Activated CD8-positive, alpha-beta memory T cell treated with anti-CD3 and anti-CD28 coated beads for 24 hours (primary cell): ENCODE data around the gene COMP.

ENCODE experiments used
- DNase-seq: peaks from one replicate; pipeline ENCODE4 v3.0.0-alpha.2; 2020

COMP gene

DNA sequence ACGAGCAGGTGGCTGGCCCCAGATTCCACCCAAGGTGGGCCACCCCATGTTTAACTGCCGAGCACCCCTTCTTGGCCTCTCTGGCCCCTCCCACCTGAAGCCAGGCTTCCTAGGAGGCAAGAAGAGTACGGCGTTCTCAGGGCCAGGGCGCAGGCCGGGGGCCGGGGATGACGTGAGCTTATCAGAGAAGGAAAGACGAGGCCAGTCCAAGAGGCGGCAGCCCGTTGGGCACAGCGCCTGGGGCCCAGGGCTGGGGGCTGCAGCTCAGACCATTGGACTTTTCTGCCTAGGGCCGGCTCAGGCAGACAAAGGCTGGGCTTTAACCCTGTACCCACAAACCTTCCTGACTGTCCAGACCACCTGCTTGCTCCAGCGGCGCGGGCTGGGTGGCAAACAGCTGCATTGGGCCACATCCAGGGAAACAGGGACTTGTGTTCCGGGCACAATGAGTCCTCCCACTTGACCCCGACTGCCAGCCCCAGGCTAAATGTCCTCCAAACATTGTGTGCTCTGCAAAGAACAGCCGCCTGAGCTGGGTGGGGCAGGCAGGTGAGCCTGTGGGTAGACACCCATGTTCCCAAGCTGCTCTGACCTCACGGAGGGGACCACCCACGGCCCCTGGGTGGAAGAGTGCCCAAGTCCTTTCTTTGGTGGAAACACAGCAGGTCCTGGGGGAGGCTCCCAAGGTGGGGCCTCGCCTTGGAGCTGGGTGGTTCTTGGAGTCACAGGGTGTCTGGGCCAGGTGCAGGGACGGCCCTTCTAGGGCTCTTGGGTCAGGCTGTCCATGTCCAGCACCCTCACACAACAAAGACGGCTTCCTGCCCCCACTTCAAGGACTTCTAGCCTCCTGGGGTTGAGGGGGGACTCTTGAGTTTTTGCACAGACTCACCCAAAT lies 21.9 kb downstream of the COMP start:
- DNase-seq, result no peak

DNA sequence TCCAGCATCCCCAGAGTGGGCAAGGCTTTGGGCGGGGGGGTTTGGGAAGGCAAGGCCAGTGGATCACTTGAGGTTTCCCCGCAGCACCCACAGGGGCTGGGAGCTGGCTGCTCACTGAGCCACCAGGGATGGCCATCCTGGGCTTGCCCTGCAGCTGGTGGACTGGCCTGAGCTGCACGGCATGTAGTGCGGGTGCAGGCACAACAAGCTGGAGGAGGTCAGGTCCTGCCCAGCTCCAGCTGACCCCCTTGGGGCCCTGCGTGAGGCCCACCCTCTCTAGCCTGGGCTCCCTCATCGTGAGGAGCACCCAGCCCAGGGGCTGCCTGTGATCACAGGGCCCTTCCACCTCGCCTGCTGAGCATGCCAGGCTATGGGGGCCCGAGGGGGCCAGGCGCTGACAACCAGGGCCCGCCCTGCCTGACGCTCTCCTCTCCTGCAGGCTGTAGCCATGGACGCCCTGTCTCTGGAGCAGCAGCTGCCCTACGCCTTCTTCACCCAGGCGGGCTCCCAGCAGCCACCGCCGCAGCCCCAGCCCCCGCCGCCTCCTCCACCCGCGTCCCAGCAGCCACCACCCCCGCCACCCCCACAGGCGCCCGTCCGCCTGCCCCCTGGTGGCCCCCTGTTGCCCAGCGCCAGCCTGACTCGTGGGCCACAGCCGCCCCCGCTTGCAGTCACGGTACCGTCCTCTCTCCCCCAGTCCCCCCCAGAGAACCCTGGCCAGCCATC lies 22.9 kb downstream of the COMP start:
- no peak for DNase-seq

DNA sequence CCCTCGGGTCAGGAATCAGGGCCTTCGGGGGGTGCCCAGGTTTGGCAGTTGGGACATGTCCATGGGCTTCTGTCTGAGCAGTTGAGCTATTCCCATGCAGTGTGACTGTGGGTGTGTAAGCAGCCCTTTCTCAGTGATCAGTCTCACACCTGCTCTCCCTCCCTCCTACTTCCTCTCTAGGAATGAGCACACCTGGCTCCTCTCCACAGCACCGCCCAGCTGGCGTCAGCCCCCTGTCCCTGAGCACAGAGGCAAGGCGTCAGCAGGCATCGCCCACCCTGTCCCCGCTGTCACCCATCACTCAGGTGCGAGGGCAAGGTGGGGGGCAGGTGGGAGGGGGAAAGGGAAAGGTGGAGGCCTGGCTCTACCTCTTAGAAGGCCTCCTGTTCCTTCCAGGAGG lies 25.9 kb downstream of the COMP start:
- no peak for DNase-seq

DNA sequence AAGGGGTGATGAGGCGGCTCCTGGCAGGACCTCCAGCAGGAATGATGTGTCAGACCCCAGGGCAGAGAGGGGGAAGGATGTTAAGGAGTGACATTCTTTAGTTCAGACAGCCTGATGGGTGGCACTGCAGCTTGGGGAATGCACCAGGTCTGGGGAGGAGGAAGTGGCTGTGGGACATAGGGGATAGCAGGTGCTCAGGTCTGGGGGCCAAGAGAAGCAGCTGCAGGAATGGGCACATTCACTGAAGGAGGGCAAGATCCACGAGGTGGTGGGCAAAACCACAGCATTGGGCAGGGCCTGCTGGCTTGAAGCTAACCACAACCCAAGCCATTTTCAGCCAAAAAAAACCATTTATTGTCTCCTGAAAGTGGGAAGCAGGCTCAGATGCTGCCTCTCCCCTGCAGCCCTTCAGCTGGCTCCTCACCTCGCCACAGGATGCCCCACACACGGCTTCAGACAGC lies 26.5 kb downstream of the COMP start:
- no peak for DNase-seq

DNA sequence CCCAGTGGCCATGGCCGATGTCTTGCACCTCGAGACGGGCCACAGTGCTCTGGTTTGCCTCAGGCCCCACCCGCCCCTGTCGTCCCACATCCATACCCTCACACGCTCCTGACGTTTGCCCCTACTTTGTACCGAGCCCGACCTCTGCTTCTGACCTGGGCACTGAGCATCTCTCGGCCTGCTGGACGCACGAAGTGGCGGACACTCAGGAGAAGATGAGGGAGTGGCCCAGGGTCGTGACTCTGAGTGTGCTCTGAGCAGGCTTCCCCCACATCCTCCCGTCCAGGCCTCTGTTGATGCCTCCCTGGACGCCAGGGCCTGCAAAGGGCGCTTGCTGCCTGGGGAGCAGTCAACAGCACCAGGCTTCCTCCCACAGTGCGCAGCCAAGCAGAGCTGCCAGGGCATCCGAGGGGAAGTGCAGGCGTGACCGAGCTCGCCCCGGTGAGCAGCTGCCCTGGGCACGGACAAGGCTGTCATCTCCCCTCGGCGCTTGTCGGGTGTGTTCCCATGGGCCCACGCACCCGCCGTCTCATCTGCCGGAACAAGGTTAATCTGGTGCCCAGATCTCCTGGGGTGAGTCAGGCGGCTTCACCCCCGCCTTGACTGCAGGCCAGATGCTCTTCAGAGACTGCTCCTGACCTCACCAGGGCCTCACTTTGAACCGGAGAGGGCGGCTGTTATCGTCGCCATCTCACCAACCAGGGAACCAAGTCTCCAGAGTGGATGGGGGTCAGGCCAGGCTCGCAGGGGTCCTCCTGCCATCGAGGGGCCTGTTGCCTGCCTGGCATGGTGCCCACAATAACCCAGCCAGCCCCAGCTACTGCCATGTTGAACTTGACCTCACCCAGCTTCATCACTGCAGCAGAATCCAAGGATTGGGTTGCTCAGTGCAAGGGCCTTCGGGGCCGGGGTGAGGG lies 27.2 kb downstream of the COMP start:
- no peak for DNase-seq

DNA sequence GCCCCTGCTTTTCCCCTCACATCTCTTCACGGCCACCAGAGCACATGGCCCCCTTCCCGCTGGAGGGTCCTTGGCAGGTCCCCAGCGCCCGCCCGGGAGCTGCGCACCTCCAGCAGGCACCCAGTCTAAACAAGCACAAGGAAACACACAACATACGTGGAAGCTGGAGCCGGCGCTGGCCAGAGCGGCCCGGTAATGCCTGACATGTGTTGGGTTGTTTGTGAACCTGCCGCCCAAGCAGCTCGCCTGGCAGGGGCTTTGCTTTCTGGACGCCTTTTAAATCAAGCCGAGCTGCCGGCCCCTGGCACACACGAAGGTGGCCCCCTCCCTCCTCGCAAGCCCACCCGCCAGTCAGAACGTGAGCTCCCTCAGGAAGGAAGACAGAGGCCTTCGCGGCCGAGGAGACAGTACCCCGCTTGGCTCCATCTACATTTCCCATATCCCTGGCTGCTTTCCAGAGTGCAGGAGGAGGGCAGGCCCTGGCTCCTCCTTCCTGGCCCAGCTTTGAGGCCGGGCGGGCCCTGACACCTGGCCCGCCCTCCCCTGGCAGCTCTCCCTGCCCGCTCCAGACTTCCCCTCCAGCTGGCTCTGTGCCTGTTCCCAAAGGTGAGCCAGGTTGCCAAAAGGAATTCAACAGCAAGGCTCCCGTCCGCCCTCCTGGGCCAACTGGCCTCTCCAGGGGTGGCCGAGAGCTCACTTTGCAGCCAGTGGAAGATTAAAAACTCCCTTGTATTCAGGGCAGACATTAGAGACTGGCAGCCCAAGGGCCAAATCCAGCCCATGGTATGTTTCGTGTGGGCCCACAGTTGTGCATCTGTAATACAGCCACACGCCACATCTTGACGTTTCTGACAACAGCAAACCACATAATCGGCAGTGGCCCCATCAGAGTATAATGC lies 28.7 kb downstream of the COMP start:
- DNase-seq, result no peak

DNA sequence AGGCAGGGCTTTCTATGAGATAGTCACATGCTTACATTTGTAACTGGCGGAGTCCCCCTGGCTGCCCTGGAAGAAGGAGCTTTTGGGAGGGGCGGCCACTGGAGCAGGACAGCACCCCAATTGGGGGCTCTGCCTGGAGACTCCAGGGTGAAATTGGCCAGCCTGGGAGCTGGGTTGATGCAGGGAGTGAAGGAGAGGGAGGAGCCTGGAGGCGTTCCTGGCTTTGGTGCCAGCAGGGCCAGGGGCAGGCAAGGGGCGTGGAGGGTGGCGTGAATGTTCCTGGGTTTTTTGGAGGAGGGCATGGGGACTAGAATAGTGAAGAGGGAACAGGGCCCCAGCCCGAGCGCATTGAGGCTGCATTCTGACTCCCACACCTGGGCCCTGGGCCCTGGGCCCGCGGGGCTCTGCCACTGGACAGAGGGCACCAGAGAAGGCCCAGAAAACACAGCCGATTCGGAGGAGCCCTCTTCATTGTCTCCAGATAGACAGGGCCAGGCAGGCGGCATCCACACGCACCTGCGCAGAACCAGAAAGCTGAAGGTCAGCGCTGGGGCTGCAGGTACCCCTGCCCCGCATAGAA lies 29.5 kb downstream of the COMP start:
- DNase-seq, result no peak

DNA sequence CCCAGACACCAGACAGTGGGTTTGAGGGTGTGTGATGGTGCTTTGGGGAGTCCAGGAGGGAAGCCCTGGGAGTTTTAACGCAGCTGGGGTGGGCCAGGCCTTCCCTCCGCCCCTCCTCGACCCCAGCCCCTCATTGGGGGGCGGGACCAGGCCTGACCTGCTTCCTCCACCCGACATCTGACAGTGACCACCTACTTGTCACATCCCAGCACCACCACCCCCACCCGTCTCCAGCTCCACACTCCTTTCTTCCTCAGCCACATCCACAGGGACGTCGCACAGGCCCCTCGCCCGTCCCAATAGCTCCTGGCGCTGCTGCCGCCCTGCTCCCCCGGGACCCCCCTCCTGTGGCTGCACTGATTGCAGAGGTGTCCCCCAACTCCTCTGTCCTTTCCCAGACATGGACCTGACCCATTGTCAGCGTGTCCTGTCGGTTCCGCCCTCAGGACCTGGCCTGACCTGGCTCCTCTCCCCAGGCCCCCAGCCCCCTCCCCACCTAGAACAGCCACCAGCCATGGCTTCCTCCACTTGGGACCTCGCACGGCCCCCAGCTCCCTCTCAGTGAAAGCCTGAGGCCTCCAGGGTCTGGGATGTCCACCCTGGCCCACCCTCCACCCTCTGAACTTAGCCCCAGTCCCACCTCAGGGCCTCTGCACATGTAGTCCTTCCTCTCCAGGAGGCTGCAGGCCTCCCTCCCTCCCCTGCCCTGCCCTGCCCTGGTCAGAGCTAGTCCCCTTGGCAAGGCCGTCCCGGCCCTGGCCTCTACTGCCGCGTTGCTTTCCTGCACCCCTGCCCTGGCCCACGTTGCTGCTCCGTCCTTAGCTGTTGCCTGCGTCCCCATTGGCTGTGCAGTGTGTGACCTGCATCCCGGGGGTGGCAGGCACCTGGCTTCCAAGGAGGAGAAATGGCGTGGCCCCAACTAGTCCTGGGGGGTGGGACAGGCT lies 30.4 kb downstream of the COMP start:
- no peak for DNase-seq

DNA sequence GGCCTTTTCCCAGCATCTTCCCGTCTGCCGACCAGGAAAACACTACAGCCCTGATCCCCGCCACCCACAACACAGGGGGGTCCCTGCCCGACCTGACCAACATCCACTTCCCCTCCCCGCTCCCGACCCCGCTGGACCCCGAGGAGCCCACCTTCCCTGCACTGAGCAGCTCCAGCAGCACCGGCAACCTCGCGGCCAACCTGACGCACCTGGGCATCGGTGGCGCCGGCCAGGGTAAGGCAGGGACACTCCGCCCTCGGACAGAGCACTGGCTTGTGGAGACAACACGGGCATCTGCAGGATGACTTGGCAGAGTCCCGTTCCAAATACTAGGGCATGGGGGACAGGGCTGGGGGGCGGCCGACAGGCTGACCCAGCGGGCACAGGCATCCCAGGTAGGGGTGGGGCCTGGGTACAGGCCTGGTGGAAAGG lies 31.1 kb downstream of the COMP start:
- no peak for DNase-seq

DNA sequence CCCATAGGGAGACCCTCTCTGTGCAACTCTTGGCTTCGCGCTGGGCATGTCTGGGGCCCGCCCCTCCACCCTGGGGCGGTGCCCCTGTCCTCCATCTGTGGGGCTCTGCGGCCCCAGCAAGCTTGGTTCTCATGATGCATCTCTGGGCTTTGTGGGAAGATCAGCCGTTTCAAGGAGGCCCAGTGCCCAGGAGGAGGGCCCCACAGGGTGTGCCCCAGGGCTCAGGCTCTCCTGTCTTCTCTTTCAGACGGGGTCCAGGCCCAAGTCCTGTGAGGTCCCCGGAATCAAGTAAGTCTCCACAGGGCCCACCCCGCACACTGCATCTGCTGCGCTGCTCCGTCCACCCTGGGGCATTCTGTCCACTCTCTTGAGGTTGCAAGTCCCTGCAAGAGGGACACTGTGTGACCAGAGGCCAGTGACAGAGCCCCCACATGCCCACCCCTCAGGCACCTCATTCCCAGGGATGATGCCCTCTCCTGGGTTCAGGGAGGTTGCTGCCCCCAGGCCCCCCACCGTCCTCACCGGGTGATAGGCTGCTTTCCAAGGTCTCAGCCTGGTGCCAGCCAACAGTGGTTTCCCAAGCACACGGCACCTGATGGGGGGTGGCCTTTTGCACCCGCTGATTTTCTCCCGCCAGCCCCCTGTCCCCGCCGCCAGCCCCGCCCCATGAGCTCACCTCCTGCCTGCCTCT lies 31.7 kb downstream of the COMP start:
- no peak for DNase-seq

DNA sequence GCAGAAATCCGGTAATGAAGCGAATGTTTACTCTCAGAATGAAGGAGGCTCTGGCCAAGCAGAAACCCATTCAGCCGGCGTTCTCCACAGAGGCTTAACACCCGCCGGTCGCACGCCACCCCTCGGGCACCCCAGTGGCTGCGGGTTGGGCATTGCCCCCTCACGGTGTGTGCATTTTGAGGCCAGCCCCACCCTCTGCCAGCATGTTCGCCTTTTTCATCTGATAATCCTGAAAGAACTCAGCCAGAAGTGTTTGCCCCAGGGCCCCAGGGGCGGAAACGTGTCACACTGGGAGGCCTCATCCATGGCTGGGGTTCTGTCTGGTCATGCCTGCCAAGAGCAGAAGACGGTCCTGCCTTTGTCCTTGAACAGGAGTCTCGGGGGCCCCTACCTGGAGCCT lies 34.2 kb downstream of the COMP start:
- DNase-seq, result no peak

DNA sequence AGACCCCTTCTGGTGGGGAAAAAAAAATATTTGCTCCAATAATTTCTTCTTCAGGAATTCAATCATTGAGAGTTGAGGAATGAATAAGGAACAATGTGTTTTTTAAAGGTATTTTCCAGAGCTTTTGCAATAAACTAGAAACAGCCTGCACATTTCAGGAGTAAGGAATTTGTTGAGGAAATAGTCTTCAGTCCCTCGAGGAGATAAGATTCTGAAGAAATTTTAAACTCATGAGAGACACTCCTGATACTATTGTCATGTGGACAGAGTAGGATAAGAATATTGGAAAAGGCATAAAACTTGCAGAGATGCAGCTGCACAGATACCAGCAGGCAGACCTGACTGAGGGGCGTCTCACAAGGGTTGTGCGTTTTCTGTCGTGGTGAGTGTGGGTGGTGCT lies 36.6 kb downstream of the COMP start:
- DNase-seq, result no peak

DNA sequence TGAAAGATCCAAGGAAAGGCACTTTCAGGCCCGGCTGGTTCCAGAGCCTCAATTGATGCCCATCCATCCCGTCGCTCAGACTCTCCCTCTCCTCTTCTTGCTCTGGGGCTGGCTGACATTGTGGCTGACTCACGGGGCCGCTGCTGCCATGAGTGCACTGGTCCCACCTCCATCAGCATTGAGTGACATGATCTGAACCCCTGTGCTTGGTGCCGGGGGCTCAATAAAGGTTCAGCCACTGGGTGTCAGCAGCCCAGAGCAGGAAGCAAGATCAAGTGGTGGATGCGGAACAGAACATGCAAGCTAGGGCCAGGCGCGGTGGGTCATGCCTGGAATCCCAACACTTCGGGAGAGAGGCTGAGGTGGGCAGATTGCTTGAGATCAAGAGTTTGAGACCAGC lies 39.5 kb downstream of the COMP start:
- DNase-seq, result no peak

DNA sequence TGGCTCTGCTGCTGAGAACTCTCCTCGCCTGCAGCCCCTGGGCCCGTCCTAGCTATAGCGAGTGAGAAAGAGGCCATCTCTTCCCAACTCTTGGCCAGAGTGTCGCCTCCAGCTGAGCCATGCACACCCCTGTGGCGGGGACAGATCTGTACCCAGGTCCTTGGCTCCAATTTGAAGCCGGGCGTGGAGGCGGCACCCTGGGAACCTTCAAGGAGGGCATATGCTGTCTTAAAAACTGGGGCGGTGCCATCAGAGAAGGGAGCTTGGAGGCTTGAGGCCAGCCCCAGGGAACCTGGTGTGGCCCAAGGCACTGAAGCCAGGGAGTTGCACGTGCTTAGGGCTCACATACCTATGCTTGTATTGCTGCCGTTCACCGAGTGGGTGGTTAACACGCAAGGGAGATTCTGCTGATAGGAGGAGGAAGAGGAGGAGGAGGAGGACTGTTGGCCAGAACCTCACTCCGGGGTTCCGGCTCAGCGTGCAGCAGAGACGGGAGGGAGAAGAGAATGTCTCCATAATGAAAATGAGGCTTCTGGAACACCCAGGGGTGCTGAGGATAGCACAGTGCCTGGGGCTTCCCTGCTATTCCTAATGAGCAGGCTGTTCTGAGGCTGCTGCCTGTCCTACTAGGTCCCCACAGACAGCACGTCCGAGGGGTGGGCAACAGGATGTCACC lies 40.7 kb downstream of the COMP start:
- DNase-seq, result no peak

DNA sequence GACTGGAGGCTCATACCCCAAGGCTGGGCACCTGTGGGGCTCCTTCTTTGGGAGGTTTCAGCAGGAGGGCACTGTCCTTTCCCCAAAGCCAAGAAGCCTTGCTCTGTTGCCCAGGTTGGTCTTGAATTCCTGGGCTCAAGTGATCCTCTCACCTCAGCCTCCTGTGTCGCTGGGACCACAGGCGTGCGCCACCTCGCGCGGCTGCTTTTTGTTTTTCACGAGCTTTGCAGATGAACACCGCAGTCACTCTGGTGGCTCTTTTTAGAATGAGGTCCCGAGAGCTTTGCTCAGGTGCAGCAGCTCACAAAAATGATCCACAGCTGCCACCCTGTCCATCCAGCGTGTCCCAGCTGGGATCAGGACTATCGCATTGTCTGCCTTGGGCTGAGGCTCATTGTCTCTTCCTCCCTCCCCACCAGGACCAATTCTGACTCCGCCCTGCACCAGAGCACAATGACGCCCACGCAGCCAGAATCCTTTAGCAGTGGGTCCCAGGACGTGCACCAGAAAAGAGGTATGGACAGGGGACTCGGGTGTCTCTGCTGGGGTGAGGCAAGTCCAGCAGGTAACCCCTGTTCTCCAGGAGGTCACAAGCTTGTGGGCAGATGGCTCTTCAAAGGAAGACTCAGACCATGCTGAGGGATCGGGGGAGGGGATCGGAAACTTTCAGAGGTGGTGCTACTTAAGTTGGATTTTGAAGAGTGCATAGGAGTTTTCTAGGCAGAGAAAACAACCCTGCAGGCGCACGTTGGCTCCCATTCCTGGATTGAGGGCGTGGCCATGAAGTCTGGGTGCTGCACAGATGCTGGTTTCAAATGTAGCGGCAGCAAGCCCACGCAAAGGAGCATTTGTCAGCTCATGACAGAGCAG lies 41.5 kb downstream of the COMP start:
- DNase-seq, result no peak

DNA sequence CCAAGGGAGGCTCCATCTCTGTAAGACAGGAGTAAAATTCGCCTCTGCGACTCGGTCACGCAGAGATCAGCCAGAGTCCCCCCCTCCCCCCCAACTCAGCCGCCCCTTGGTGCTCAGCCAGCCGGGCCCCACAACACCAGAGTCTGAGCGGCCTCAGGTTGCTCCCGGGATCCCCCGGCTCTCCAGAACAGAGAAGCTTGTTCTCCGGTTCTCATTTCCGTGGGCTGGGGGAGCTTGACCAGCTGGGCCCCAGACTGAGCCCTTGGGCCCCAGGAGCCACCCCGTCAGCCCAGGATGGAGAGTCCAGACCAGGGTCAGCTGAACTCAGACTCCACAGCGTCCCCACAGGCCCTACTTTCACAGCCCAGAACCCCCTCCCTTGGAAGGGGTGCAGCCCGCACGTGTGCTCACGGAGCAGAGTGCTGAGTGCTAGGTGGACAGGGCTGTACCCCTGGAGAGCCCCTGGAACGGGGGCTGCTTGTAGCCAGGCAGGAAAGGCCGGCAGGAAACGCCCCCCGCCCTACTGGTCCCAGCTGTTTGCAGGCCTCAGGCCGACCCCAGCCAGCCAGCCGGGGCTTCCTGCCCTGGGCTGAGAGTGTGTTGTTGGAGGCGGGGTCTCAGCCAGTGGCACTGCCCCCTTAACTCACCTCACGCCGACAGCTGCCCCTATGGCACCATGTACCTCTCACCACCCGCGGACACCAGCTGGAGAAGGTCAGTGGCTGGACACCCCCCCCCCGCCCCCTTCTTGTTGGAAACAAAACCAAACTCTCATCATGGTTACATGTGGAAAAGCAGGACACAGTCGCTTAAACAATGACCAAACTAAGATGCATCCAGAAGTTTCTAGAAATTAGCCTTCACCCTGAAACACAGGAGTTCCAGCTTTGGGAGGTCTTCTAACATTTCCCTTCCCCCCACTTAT lies 44.4 kb downstream of the COMP start:
- no peak for DNase-seq

DNA sequence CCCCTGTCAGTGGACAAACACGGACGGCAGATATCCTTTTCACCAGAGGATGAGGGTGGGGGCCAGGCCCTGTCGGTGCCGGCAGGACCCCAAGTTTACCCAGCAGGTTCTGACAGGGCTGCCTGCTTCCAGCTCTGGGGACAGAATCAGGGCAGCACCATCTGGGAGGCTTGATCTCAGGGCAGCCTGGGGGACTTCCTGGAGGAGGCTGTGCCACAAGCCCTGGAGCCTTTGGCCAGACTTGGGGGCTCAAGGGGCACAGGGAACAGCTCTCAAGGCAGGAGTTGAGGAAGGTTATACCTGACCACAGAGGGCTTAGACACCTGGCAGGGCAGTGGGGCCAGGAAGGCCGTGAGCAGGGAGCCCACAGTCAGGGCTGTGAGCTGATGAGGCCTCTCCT lies 45.2 kb downstream of the COMP start:
- DNase-seq, result no peak
